AG04450 (cell line): ENCODE measurements around the gene OR2AE1. TPM values are rescaled to one million over a fixed set of nuclear protein-coding genes. Genes with fewer than 3 reads are reported as not detected.

ENCODE experiments used
- CTCF ChIA-PET: fragments of 300-600, 350-600 bp; formaldehyde crosslinking; extraction: SDS; loops from one replicate; lab custom pipeline; 2022; ENCODE audit warnings: antibody characterized with exemption, inconsistent platforms; lab: Charles Lee
- POLR2A ChIA-PET: fragments of 350-600 bp; formaldehyde crosslinking; extraction: SDS; loops from one replicate; lab custom pipeline; 2021; ENCODE audit warnings: antibody characterized with exemption, inconsistent platforms; lab: Yijun Ruan, JAX
- DNase-seq: peaks from one replicate; pipeline ENCODE4 v3.0.0-alpha.2; 2011; ENCODE audit warnings: low read depth, low spot score
- H3K27ac ChIP-seq: one replicate; pipeline ENCODE4 v1.5.1; 2012; ENCODE audit warnings: low read depth, low read length, control low read depth
- H3K27me3 ChIP-seq: one replicate; pipeline ENCODE4 v1.6.0; 2012; ENCODE audit warnings: low read length; ENCODE audit not compliant: control insufficient read depth, insufficient read depth
- H3K4me3 ChIP-seq: 2 replicates; pipeline ENCODE4 v1.5.1; 2011; ENCODE audit warnings: mild to moderate bottlenecking, low read depth, low read length, control low read depth
- H3K9me3 ChIP-seq: 2 replicates; pipeline ENCODE4 v1.5.1; 2012; ENCODE audit warnings: low read length; ENCODE audit not compliant: control insufficient read depth, insufficient read depth
- polyA plus RNA-seq: library from polyadenylated mRNA; depleted of rRNA; stranded (reverse); fragments of >200 nt; gene quantifications from 2 replicates; pipeline ENCODE4 v1.2.3, GENCODE V29; 2011
- TF ChIP-seq, protein P1 (sequence below): IDR thresholded peaks from 2 replicates; pipeline ENCODE4 v1.5.1; 2011; ENCODE audit warnings: low read depth, low read length, control low read depth, inconsistent platforms

Gene OR2AE1
- polyA plus RNA-seq, 1 experiment: not detected

DNA sequence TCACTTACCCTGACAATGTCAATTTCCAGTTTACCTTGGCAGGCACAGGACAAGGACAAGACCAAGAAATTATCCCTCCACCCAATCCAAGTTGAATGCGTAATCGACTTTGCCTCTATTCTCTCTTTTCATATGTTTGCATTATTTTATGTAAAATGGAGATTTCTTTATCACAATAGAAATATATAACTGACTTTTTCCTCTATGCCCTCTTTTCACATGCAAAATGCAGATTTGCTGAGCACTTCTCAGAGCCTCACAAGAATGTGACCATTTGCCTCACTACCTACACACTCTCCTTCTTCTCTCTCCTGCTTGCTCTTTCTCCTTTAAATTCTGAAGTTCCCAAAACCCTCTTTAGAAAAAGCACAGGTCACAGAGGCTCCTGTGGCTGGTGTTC is 33.9 kb downstream of the OR2AE1 start:
- H3K9me3 ChIP-seq: no peaks in the 10 kb centered on the region
- H3K4me3 ChIP-seq: no peak overlapping the region
- H3K27ac ChIP-seq: no peak overlapping the region
- peaks cover 14% of the 10 kb centered on the region for H3K27me3 ChIP-seq
- DNase-seq: no peak
- TF ChIP-seq, protein P1, sequence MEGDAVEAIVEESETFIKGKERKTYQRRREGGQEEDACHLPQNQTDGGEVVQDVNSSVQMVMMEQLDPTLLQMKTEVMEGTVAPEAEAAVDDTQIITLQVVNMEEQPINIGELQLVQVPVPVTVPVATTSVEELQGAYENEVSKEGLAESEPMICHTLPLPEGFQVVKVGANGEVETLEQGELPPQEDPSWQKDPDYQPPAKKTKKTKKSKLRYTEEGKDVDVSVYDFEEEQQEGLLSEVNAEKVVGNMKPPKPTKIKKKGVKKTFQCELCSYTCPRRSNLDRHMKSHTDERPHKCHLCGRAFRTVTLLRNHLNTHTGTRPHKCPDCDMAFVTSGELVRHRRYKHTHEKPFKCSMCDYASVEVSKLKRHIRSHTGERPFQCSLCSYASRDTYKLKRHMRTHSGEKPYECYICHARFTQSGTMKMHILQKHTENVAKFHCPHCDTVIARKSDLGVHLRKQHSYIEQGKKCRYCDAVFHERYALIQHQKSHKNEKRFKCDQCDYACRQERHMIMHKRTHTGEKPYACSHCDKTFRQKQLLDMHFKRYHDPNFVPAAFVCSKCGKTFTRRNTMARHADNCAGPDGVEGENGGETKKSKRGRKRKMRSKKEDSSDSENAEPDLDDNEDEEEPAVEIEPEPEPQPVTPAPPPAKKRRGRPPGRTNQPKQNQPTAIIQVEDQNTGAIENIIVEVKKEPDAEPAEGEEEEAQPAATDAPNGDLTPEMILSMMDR: no peak
- CTCF ChIA-PET: no interaction called here
- POLR2A ChIA-PET: no interaction called here

DNA sequence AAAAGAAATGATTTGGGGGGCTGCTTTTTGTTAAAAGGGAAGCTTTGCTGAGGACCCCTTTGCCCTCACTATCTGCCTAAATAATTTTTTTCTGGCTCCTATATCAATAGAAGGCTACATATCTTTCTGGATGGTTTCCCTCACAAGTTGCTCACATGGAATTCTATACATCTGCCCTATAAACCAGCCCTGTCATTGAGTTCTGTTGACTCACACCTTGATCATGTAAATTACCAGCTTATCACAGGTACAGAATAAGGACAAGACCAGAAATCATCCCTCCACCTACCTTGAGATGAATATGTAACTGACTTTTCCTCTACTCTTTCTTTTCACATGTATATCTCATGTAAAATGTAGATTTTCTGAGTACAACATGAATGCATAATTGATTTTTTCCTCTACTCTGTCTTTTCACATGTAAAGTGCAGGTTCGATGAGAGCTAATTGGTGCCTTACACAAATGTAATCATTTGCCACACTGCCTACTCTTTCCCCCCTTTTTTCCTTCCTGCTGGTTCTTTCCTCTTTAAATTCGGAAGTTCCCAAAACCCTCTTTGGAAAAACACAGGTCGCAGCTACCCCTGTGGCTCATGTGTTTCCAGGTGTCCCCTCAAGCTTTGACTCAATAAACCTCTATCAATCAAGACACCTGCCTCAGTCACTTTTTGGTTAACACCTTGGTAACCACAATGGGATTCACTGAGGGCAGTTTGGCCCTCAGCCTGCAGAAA is 36.5 kb downstream of the OR2AE1 start:
- Histone ChIP-seq H3K9me3 (no peaks in the 10 kb centered on the region), H3K27me3 (peaks cover 14% of the 10 kb centered on the region), H3K27ac (no peak overlapping the region), H3K4me3 (no peak overlapping the region)
- ChIA-PET POLR2A (no interaction called here), CTCF (no interaction called here)
- DNase-seq: no peak
- TF ChIP-seq, protein P1: no peak

DNA sequence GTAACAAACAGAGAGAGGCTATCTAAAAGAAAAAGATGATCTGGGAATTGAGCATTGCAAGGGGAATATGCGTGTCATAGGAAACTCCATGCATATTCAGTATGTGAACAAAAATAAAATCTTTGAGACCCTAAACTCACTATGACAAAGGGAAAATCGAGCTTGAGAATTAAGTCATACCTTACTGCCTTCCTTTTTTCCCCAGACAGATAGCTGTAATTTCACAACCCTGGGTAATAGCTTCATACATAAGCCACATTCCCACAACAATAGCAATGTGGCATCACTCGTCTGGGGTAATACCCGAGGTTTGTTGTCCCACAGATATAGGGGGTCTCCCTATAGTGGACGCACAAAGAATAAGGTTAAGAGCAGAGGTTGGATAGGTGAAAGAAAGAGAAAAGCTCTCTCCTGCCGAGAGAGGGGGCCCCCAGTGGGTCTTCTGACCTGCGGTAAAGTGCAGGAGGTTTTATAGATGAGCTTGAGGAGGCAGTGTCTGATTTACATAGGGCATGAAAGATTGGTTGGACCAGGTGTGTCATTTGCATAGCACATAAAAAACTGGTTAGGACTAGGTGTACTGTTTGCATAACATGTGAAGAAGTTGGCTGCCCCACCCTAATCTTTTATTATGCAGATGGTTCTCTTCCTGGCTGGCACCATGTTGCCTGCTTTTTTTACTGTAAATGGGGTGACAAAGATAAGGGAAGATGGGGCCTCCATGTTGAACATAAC is 37.4 kb downstream of the OR2AE1 start:
- Histone ChIP-seq H3K9me3 (no peaks in the 10 kb centered on the region), H3K4me3 (no peak overlapping the region), H3K27me3 (peaks cover 14% of the 10 kb centered on the region), H3K27ac (no peak overlapping the region)
- TF ChIP-seq, protein P1: no peak
- CTCF ChIA-PET: no interaction called here
- no peak for DNase-seq
- POLR2A ChIA-PET: no interaction called here

DNA sequence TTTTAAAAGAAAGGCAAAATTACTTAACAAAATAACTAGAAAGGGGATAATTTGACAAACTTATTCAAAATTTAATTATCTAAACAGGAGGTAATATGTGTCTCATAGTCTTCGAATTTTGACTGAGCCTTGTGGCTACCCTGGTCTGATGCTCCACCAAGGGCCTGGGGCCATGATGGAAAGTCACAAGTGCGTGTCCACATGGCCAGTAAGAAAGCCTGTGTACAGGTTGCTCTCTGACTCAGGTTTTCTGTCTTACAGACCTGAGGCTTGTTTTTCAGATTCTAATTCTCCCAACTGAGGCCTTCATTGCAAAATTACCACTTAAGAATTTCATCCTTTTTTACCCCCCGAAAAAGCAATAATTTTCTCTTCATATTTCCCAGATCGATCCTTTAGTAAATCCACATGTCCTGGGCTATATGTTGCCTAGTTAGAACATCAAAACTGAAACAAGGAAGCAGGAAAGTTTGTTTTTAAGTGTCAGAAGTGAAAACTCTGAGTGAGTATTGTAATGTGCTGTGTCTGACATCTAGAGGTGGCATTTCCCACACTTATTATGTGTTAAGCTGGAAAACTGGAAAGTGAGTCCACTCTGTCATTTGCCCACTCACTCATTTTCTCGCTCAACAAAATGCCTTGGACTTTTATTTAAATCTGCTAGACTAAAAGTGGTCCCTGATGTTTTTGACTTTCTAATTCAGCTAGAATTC is 39.0 kb downstream of the OR2AE1 start:
- CTCF ChIA-PET: no interaction called here
- Histone ChIP-seq H3K27ac (no peak overlapping the region), H3K9me3 (no peaks in the 10 kb centered on the region), H3K4me3 (no peak overlapping the region), H3K27me3 (peaks cover 13% of the 10 kb centered on the region)
- TF ChIP-seq, protein P1: no peak
- POLR2A ChIA-PET: no interaction called here
- DNase-seq: no peak
